Measurements from ENCODE around the gene BEST1.
"Not testable (repeated sequence)": the region's sequence is repeated elsewhere in the genome, so short reads cannot be mapped to it uniquely, and the experiment has no call there.

The BEST1 gene

GRCh38 chr11:61952882-61953281 lies 2.7 kb downstream of the BEST1 start:
- H3K4me3 ChIP-seq (ENCODE audit: low read length): no peak overlapping the region
- no peaks in the 10 kb centered on the region for H3F3A ChIP-seq (ENCODE audit: control insufficient read depth, insufficient read depth)
- no peak overlapping the region for H3K4me2 ChIP-seq (ENCODE audit: low read length)
- no peaks in the 10 kb centered on the region for H3K36me3 ChIP-seq (ENCODE audit: control insufficient read depth, low read length)
- H3K4me1 ChIP-seq (ENCODE audit: control insufficient read depth, low read length): peaks cover 7% of the 10 kb centered on the region; the same call in 1 of the 2 replicates
- TF ChIP-seq EZH2phosphoT487 (IDR thresholded peaks at IDR 0.05; ENCODE audit: borderline replicate concordance, low read length): no peak
- TF ChIP-seq CTCF (IDR thresholded peaks at IDR 0.05; ENCODE audit: low read depth, low read length, poor library complexity, severe bottlenecking): no peak
- H3K79me2 ChIP-seq (ENCODE audit: control insufficient read depth, low read length): no peaks in the 10 kb centered on the region
- H3K27me3 ChIP-seq (ENCODE audit: control insufficient read depth, low read length): peaks cover 2% of the 10 kb centered on the region; the same call in 1 of the 2 replicates
- no peak overlapping the region for H3K27ac ChIP-seq (ENCODE audit: low read depth, low read length)
- H3K9me3 ChIP-seq (ENCODE audit: control insufficient read depth, insufficient read depth, low read length): no peaks in the 10 kb centered on the region
- no peaks in the 10 kb centered on the region for H4K20me1 ChIP-seq (ENCODE audit: control insufficient read depth, insufficient read depth, low read depth, low read length)
- H3K9me2 ChIP-seq (replicated peaks; ENCODE audit: control insufficient read depth, low read length): no peaks in the 10 kb centered on the region

GRCh38 chr11:61953632-61954031 lies 3.5 kb downstream of the BEST1 start:
- H4K20me1 ChIP-seq (ENCODE audit: control insufficient read depth, insufficient read depth, low read depth, low read length); H3K4me3 ChIP-seq (ENCODE audit: low read length); H3K4me2 ChIP-seq (ENCODE audit: low read length); H3K9me2 ChIP-seq (replicated peaks; ENCODE audit: control insufficient read depth, low read length); H3K27ac ChIP-seq (ENCODE audit: low read depth, low read length); H3F3A ChIP-seq (ENCODE audit: control insufficient read depth, insufficient read depth); H3K79me2 ChIP-seq (ENCODE audit: control insufficient read depth, low read length); H3K36me3 ChIP-seq (ENCODE audit: control insufficient read depth, low read length); H3K4me1 ChIP-seq (ENCODE audit: control insufficient read depth, low read length); H3K9me3 ChIP-seq (ENCODE audit: control insufficient read depth, insufficient read depth, low read length); H3K27me3 ChIP-seq (ENCODE audit: control insufficient read depth, low read length): not testable (repeated sequence)

- Histone ChIP-seq H3K4me3 (ENCODE audit: low read length) (no peak overlapping the region), H3K9me3 (ENCODE audit: control insufficient read depth, insufficient read depth, low read length) (no peaks in the 10 kb centered on the region), H3K36me3 (ENCODE audit: control insufficient read depth, low read length) (no peaks in the 10 kb centered on the region), H3K79me2 (ENCODE audit: control insufficient read depth, low read length) (no peaks in the 10 kb centered on the region), H3K9me2 (replicated peaks; ENCODE audit: control insufficient read depth, low read length) (no peaks in the 10 kb centered on the region), H3K27me3 (ENCODE audit: control insufficient read depth, low read length) (no peaks in the 10 kb centered on the region; the same call in 1 of the 2 replicates), H3K4me2 (ENCODE audit: low read length) (no peak overlapping the region), H3K27ac (ENCODE audit: low read depth, low read length) (no peak overlapping the region), H3F3A (ENCODE audit: control insufficient read depth, insufficient read depth) (no peaks in the 10 kb centered on the region), H4K20me1 (ENCODE audit: control insufficient read depth, insufficient read depth, low read depth, low read length) (no peaks in the 10 kb centered on the region), H3K4me1 (ENCODE audit: control insufficient read depth, low read length) (peaks cover 6% of the 10 kb centered on the region; the same call in 1 of the 2 replicates)
- TF ChIP-seq CTCF (IDR thresholded peaks at IDR 0.05; ENCODE audit: low read depth, low read length, poor library complexity, severe bottlenecking) (no peak), EZH2phosphoT487 (IDR thresholded peaks at IDR 0.05; ENCODE audit: borderline replicate concordance, low read length) (no peak)
Observed at GRCh38 chr11:61954106-61954850, 4.1 kb downstream of the BEST1 start.

DNA sequence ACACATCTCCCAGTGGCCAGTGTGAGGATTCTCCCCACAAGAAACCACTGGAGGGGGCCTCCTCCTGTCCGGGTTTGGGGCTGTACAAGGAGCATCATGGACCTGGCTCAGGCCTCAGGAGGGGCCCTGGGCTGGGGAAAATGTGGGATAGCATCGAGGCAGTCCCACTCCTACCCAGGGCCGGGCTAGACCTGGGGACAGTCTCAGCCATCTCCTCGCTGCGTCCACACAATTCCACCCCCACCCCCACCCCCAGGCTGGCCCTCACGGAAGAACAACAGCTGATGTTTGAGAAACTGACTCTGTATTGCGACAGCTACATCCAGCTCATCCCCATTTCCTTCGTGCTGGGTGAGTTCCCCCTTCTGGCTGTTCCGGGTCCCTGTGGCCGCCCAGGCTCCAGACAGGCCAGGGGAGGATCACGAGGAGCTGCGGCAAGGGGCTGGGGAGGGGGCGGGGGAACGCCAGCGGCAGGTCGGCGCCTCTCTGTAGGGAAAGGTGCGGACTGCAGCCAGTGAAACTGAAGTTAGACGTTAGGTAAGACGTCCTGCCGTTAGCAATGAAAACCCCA lies 4.8 kb downstream of the BEST1 start:
- Histone ChIP-seq H3K4me3 (ENCODE audit: low read length) (no peak overlapping the region), H3F3A (ENCODE audit: control insufficient read depth, insufficient read depth) (no peaks in the 10 kb centered on the region), H3K9me3 (ENCODE audit: control insufficient read depth, insufficient read depth, low read length) (no peaks in the 10 kb centered on the region), H3K27me3 (ENCODE audit: control insufficient read depth, low read length) (no peaks in the 10 kb centered on the region; the same call in 1 of the 2 replicates), H3K4me1 (ENCODE audit: control insufficient read depth, low read length) (no peaks in the 10 kb centered on the region), H3K27ac (ENCODE audit: low read depth, low read length) (no peak overlapping the region), H3K9me2 (replicated peaks; ENCODE audit: control insufficient read depth, low read length) (no peaks in the 10 kb centered on the region), H3K36me3 (ENCODE audit: control insufficient read depth, low read length) (no peaks in the 10 kb centered on the region), H3K79me2 (ENCODE audit: control insufficient read depth, low read length) (no peaks in the 10 kb centered on the region), H3K4me2 (ENCODE audit: low read length) (no peak overlapping the region), H4K20me1 (ENCODE audit: control insufficient read depth, insufficient read depth, low read depth, low read length) (no peaks in the 10 kb centered on the region)
- TF ChIP-seq EZH2phosphoT487 (IDR thresholded peaks at IDR 0.05; ENCODE audit: borderline replicate concordance, low read length) (no peak), CTCF (IDR thresholded peaks at IDR 0.05; ENCODE audit: low read depth, low read length, poor library complexity, severe bottlenecking) (no peak)

Measured in DOHH2 (cell line).